Stimulated activated CD8-positive, alpha-beta memory T cell treated with anti-CD3 and anti-CD28 coated beads, Interleukin-4, amount 100 ng/mL, for 4 hours (primary cell): ENCODE measurements around the gene NLRP7.

Experiments used
- DNase-seq, 2 donors: peaks; one replicate each; pipeline ENCODE4 v3.0.0-alpha.2; 2020; ENCODE audit warnings: low read depth in 2 of 2, low spot score in 1 of 2

Gene NLRP7

GRCh38 chr19:54875506-54875905 lies 71.8 kb downstream of the NLRP7 start:
- DNase-seq = no peak

DNA sequence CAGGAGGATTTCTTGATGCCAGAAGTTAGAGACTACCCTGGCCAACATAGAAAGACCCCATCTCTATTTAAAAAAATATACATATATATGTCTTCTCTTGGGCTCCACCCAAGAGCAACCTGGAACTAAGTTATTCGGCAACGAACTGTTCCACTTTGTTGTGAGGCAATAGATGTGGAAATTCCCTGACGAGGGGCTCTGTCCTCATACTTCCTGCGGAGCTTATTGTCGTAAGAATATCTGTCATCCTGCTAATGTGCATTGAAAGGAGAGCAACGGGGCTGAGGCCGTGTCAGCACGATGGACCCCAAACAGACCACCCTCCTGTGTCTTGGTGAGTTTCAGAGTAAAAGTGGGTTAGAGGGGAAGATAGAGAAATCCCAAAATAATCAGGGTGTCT lies 73.3 kb downstream of the NLRP7 start, which contains the start of gene FCAR:
Gene FCAR, plus strand, starts transcription at position 246 of the 400 bp plus-strand sequence. Its CDS starts 55 bp downstream, at position 301.
- no peak for DNase-seq
